NCI-H2227 treated with DMSO at 0.1 percent for 48 hours (cell line): ENCODE results near the gene P2RY12.

Source experiments
- DNase-seq: peaks from one replicate; lab custom pipeline; 2025; lab: John Stamatoyannopoulos, UW

P2RY12 gene

DNA sequence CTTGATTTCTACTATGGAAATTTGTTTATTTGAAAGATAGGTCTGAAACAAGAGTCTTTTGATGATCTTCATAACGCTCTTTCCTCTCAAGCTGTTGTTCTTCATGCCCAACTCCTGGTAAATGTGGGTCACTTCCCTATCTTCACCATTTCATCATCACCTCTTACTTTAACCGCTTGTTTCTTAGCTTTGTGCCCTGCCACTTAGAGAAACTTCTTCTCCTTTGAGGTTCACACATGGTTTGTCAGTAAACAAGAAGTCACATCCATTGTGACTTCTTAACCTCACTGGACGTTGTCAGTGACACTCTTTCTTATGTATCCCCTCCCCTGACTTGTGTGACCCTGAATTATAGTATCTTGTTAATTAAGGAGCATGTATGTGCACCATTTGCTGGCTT, 38.3 kb downstream of the P2RY12 start:
- DNase-seq, result no peak

- DNase-seq, result no peak
Observed at GRCh38 chr3:151345859-151346258, 38.7 kb downstream of the P2RY12 start.

DNA sequence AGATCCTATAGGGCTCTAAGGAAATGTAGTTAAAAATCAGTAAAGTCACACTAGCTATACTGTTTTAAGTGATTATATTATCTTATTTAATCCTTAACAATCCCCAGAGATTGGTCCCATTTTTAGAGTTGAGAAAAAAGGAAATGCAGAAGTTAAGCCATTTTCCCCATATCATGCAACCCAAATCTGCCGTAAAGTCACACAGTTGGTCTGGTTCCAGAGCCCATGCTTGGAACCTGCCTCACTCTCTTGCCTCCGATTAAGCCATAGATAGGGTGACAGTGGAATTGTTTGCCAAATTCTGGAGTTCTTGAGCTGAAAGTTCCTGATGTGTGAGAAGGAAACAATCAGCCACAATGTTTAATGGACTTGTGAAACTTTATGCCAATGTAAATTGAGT, 52.9 kb downstream of the P2RY12 start:
- DNase-seq, result no peak

DNA sequence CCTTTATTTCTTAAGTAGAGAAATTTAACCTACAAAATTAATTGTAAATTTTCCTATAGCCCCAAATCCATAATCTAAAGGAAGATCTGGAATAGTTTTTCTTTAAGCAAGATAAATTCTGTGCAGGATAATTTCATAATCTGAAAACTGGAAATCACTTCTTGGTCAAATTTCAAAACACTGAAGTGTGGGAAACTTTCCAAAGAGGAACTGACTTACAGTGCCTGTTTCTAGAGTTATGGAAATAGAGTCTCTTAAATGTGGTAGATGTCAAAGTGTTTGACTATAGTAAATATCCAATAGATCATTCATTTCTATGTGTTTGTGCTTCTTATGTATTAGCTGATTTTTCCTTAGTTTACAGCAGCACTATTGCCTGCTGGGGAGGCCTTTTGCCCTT, 53.7 kb downstream of the P2RY12 start:
- no peak for DNase-seq

- no peak for DNase-seq
Observed at GRCh38 chr3:151330379-151330778, 54.2 kb downstream of the P2RY12 start.

- DNase-seq, result no peak
Observed at GRCh38 chr3:151329363-151329762, 55.2 kb downstream of the P2RY12 start, which contains the start of gene P2RY13. TSS of gene P2RY13 (minus strand) at chr3:151329549. CDS start at chr3:151329528, 21 bp downstream.

- no peak for DNase-seq
Observed at GRCh38 chr3:151328298-151328995, 56.1 kb downstream of the P2RY12 start.

GRCh38 chr3:151327571-151328198, 56.9 kb downstream of the P2RY12 start:
- peak; percentile 1 for DNase-seq

DNA sequence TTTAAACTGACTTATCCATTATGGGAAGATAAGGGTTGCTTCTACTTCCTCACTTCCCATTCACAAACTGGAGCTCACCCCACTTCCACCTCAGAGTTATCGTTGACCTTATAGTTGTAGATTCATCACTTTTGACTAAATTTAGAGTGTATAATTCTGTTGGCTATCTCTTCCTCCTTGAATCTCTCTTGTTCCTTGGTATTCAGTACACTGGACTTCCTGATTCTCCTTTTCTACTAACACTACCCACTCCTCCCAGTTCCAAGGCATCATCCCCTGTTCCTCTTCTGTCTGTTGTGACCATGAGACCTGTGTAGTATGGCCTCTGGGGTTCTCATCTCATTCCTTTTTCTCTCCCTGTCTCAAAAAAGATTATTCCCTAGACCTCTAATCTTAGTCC, 62.0 kb downstream of the P2RY12 start:
- DNase-seq, result no peak

DNA sequence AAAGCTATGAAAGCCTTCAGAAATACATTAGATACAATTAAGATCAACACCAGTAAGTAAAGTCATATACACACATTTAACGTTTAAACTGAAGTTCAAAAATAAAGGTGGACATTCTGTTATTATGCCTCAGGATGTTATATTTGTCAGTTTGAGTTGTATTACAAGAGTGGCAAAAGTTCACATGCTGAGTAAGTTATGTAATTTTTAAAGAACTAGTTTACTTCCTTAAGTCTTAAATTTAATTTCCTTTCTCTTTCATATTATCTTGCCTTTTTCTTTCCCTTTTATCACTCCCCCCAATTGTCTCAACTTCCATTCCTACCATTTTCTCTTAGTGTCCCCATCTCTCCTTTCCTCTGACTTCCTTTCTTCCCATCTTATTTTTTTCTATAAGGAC, 63.0 kb downstream of the P2RY12 start:
- no peak for DNase-seq

DNA sequence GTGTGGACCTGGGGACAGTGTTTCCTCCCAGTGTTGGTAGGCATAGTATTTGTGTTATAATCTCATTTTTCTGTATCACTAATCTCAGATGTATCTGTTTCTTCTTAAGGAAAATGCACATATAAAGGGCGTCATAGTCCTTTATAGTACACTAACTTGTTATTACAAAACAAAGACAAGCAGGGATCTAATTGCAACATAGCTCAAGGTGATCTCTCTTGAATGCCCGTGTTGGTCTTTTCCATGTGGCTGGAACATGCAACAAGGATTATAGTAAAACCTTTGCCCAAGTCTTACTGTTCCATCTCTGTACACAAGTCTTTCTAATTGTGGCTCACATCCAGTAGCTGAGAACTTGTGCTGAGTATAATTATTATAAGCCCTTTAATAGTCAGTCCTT, 64.4 kb downstream of the P2RY12 start:
- no peak for DNase-seq

GRCh38 chr3:151319628-151320027, 64.9 kb downstream of the P2RY12 start:
- no peak for DNase-seq

DNA sequence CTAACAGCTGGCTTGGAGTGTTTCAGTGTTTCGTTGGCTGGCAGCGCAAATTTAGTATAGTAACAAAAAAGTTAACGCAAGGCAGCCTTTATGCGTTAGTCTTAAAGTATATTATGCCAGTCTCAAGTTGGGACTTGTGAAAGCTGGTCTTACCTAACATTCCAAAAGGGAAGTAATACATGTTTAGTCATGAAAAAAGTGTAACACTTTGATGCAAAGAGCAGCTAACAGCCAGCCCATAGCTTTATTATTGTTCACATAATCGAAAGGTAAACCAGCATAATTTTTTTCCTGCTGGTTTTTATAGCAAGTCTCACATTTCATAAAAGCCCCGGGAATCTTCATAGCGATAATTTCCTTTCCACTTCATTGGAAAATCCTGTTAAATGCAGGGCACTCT, 65.6 kb downstream of the P2RY12 start:
- no peak for DNase-seq

GRCh38 chr3:151318313-151318712, 66.2 kb downstream of the P2RY12 start:
- no peak for DNase-seq

- DNase-seq, result no peak
Observed at GRCh38 chr3:151316267-151316991, 68.1 kb downstream of the P2RY12 start, which contains the start of gene GPR87. TSS of gene GPR87 (minus strand) at chr3:151316820. CDS start at chr3:151300100, 16,720 bp downstream.

DNA sequence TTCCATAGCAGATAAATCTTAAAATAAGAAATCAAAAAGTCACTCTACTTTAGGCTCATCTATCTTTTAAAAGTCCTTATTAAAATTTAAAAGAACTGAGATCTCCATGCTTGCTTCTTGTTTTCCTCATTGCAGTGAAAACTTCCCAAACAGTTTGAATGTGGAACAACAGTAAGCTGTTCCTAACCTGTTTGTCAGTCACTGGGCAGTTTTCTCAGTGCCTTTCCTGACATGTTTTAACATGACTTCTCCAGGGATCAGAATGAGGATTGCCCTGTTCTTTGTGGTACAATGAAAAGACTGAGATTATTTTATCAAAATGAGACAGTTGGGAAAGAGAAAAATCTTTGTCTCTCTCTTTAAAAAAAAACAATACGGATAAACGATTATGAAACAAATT, 68.7 kb downstream of the P2RY12 start:
- no peak for DNase-seq

- DNase-seq, result no peak
Observed at GRCh38 chr3:151315136-151315535, 69.4 kb downstream of the P2RY12 start.

- no peak for DNase-seq
Observed at GRCh38 chr3:151314593-151314992, 70.0 kb downstream of the P2RY12 start.

DNA sequence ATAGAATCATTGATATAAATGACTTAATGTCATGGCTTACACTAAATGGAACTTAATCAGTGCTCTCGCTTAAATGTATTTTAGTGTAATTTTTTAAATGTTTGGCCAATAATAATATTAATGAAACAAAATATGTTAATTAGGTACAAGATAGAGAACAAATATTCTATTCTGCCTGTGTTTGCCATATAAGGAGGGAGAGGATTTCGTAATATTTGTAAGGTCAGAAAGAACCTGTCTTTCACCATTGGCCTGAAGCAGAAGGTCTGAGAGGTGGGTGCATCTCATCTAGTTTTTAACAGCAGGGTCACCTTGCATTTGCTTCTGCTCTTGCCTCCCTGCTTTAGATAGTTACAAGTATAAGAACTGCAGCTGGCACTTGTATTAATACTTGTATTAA, 70.4 kb downstream of the P2RY12 start:
- no peak for DNase-seq

- no peak for DNase-seq
Observed at GRCh38 chr3:151312972-151313371, 71.6 kb downstream of the P2RY12 start.

DNA sequence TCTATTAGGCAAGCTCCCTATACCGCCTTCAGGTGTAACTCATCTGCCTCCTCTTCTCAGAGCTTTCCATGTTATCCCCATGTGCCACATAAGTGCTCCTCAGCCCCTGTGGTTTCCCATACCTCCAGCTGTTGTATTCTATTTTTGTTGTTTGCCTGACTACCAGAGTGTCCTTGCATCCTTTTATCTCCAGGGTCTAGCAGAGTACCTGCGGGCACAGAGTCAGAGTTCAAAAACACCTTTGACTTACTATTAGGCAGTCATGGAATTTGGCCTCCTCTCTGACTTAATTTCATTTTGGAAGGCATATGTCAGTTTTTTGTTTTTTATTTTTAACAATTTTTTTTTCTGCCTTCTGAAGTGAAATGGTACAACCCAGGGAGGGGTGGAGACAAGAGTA, 75.0 kb downstream of the P2RY12 start:
- DNase-seq, result no peak

- no peak for DNase-seq
Observed at GRCh38 chr3:151307583-151308488, 76.7 kb downstream of the P2RY12 start.
